ENCODE measurements around the gene TNFSF13.
"Not testable (repeated sequence)": the region's sequence is repeated elsewhere in the genome, so short reads cannot be mapped to it uniquely, and the experiment has no call there.

Gene TNFSF13

DNA sequence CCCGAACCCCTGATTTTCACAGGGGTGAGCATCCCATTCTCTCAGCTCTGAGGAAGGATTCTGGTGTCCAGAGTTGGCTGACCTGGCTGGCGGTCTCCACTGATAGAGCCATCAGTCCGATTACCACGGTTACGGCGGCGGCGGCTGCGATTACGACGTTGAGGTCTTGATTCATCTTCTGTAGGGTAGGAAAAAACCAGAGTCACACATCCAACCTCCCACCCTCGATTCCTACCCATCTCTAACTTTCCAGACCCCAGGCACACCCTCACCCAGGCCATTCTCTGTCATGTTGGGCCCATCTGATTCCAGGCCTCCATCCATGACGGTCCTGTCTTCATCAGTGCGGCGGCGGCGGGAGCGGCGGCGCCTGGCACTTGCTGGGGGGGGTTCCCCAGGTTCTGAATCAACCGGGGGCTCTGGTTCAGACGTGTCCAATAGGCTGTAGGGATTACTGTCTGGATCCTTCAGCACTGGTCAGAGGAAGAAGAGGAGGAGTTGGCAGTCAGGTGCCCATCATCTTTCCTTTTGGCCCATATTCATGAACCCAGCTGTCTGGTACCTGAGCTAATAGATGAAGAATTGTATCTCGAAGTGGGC is 34.0 kb downstream of the TNFSF13 start:
- no peak for DNase-seq (ENCODE audit: low read depth)
- H3K4me3 ChIP-seq (ENCODE audit: low read depth, low read length), result no peak overlapping the region
- TF ChIP-seq, protein P1, sequence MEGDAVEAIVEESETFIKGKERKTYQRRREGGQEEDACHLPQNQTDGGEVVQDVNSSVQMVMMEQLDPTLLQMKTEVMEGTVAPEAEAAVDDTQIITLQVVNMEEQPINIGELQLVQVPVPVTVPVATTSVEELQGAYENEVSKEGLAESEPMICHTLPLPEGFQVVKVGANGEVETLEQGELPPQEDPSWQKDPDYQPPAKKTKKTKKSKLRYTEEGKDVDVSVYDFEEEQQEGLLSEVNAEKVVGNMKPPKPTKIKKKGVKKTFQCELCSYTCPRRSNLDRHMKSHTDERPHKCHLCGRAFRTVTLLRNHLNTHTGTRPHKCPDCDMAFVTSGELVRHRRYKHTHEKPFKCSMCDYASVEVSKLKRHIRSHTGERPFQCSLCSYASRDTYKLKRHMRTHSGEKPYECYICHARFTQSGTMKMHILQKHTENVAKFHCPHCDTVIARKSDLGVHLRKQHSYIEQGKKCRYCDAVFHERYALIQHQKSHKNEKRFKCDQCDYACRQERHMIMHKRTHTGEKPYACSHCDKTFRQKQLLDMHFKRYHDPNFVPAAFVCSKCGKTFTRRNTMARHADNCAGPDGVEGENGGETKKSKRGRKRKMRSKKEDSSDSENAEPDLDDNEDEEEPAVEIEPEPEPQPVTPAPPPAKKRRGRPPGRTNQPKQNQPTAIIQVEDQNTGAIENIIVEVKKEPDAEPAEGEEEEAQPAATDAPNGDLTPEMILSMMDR (IDR thresholded peaks at IDR 0.05; ENCODE audit: control insufficient read depth, extremely low read depth, insufficient read depth), result no peak

GRCh38 chr17:7593296-7593695 is 34.7 kb downstream of the TNFSF13 start:
- no peak overlapping the region for H3K4me3 ChIP-seq (ENCODE audit: low read depth, low read length)
- DNase-seq (ENCODE audit: low read depth), result no peak
- TF ChIP-seq, protein P1 (IDR thresholded peaks at IDR 0.05; ENCODE audit: control insufficient read depth, extremely low read depth, insufficient read depth), result no peak

- not testable (repeated sequence) for H3K4me3 ChIP-seq (ENCODE audit: low read depth, low read length); DNase-seq (ENCODE audit: low read depth)
Measured at GRCh38 chr17:7597561-7597960, 39.0 kb downstream of the TNFSF13 start.

DNA sequence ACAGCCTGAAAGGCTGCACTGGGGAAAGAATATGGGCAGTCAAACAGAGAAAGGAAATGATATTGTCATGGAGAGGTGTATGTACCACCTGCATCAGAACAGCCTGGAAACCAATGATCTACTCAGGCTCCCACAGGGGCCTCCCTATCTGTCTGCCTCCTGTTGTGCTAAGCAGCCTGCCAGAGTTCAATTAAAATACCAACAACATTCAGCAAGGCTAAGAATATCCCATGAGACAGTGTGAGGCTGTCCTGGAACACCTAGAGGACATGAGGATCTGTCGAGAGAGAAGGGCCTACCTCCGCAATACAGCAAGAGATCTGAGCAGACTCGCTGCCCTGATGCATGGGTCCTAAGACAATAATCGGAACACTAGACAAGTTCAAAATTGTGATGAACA is 47.7 kb downstream of the TNFSF13 start:
- no peak overlapping the region for H3K4me3 ChIP-seq (ENCODE audit: low read depth, low read length)
- TF ChIP-seq, protein P1 (IDR thresholded peaks at IDR 0.05; ENCODE audit: control insufficient read depth, extremely low read depth, insufficient read depth), result no peak
- DNase-seq (ENCODE audit: low read depth), result no peak

GRCh38 chr17:7610641-7611040 is 52.1 kb downstream of the TNFSF13 start:
- no peak for DNase-seq (ENCODE audit: low read depth)
- no peak overlapping the region for H3K4me3 ChIP-seq (ENCODE audit: low read depth, low read length)
- TF ChIP-seq, protein P1 (IDR thresholded peaks at IDR 0.05; ENCODE audit: control insufficient read depth, extremely low read depth, insufficient read depth), result no peak
